Right forelimb (tissue), 1 donor: ENCODE results near the gene CHEK1.
"Not testable (repeated sequence)": the region's sequence is repeated elsewhere in the genome, so short reads cannot be mapped to it uniquely, and the experiment has no call there.

ENCODE experiments used
- DNase-seq: peaks from one replicate; pipeline ENCODE4 v3.0.0-alpha.2; 2018

CHEK1 gene

GRCh38 chr11:125701018-125701610, 76.2 kb downstream of the CHEK1 start:
- no peak for DNase-seq

GRCh38 chr11:125701858-125702621, 77.1 kb downstream of the CHEK1 start:
- DNase-seq: no peak

- not testable (repeated sequence) for DNase-seq
These were observed 79.7 kb downstream of the CHEK1 start for GRCh38 chr11:125704686-125705085.

GRCh38 chr11:125720781-125721180, 95.8 kb downstream of the CHEK1 start:
- no peak for DNase-seq

DNA sequence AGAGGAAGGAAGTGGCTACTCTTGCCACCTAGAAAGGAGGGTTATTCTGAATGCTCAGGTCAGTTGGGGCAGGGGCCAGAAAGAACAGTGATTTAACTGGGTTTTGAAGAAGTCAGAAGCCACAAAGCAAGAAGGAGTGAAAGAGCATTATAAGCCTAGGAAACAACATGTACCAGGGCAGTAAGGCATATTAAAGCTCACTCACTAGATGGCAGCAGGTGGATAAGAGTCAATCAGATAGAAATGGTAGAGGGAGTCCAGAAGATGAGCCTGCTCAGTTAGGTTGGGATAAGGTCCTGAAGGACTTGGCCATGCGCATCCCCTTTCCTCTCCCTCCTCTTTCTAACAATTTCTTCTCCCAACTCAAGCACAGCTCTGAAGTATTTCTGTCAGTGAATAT, 99.2 kb downstream of the CHEK1 start:
- no peak for DNase-seq
